Endothelial cell of umbilical vein (primary cell): ENCODE results near the gene LDLRAD3. TPM values are rescaled to one million over a fixed set of nuclear protein-coding genes. Genes with fewer than 3 reads are reported as not detected.

ENCODE experiments used
- BruUV-seq: library from RNA; stranded (reverse); fragments of 400-500 nt; replicated peaks from 2 replicates; lab custom pipeline; 2021; lab: Mats Ljungman, UMichigan
- CTCF ChIA-PET: fragments of 300-600, 350-600 bp; sonication (Branson Sonifier 250); formaldehyde crosslinking; loops from one replicate; lab custom pipeline; 2021; ENCODE audit warnings: antibody characterized with exemption, inconsistent platforms; lab: Charles Lee
- POLR2A ChIA-PET: fragments of 300-600, 350-600 bp; sonication (Branson Sonifier 250); formaldehyde crosslinking; loops from one replicate; lab custom pipeline; 2021; ENCODE audit warnings: antibody characterized with exemption, inconsistent platforms; lab: Charles Lee
- DNase-seq: peaks from one replicate; pipeline ENCODE4 v3.0.0-alpha.2; 2011; ENCODE audit warnings: low read depth, low spot score
- FAIRE-seq: peaks from 2 replicates; lab custom pipeline; 2011; peaks lifted over from hg19 to GRCh38; lab: Jason Lieb, UNC
- H2AFZ ChIP-seq: 2 replicates; pipeline ENCODE4 v1.6.0; 2012; ENCODE audit warnings: low read depth, low read length, control low read depth, inconsistent platforms
- H3K27ac ChIP-seq: 2 replicates; pipeline ENCODE4 v1.5.1; 2011; ENCODE audit warnings: low read depth, mild to moderate bottlenecking, control low read depth, low read length, moderate library complexity; ENCODE audit not compliant: insufficient read depth
- H3K27me3 ChIP-seq, 2 experiments: 2 replicates each; pipeline versions ENCODE4 v1.6.0 to v1.6.1; 2011; ENCODE audit warnings: low read length in 2 of 2, mixed read lengths in 1 of 2; ENCODE audit not compliant: control insufficient read depth in 2 of 2, insufficient read depth in 2 of 2
- H3K36me3 ChIP-seq, 2 experiments: 2 replicates in 1 of 2; 3 replicates in 1 of 2; pipeline ENCODE4 v1.5.1; 2011; ENCODE audit warnings: low read length in 2 of 2, mild to moderate bottlenecking in 1 of 2, moderate library complexity in 1 of 2; ENCODE audit not compliant: control insufficient read depth in 2 of 2, insufficient read depth in 2 of 2; ENCODE audit errors: extremely low read depth in 1 of 2
- H3K4me1 ChIP-seq: 3 replicates; pipeline ENCODE4 v1.5.1; 2011; ENCODE audit warnings: mild to moderate bottlenecking, low read length; ENCODE audit not compliant: control insufficient read depth, insufficient read depth; ENCODE audit errors: extremely low read depth
- H3K4me2 ChIP-seq: 2 replicates; pipeline ENCODE4 v1.6.1; 2011; ENCODE audit warnings: low read length, control low read depth, mixed read lengths; ENCODE audit not compliant: insufficient read depth
- H3K4me3 ChIP-seq, 3 experiments: fragments of 200-600 bp in 1 of 3; sonication (generic), shearing (Covaris generic) in 1 of 3; replicated peaks in 1 of 3; 2 replicates each; pipeline ENCODE4 v1.5.1; 2011 to 2016; ENCODE audit warnings: control low read depth in 3 of 3, low read length in 3 of 3, mild to moderate bottlenecking in 2 of 3, inconsistent platforms in 1 of 3, low read depth in 1 of 3, moderate library complexity in 1 of 3; ENCODE audit not compliant: insufficient read depth in 1 of 3
- H3K79me2 ChIP-seq: 2 replicates; pipeline ENCODE4 v1.6.0; 2012; ENCODE audit warnings: low read length, inconsistent platforms; ENCODE audit not compliant: control insufficient read depth, insufficient read depth
- H3K9ac ChIP-seq: replicated peaks from 2 replicates; pipeline ENCODE3; 2011; ENCODE audit warnings: low read length, control low read depth; ENCODE audit not compliant: insufficient read depth; ENCODE audit errors: extremely low read depth
- H3K9me1 ChIP-seq: replicated peaks from 3 replicates; pipeline ENCODE4 v1.6.0; 2011; ENCODE audit warnings: mild to moderate bottlenecking, low read length; ENCODE audit not compliant: control insufficient read depth, insufficient read depth; ENCODE audit errors: extremely low read depth
- H3K9me3 ChIP-seq: replicated peaks from 2 replicates; pipeline ENCODE4 v1.5.1; 2012; ENCODE audit warnings: low read length, inconsistent platforms; ENCODE audit not compliant: control insufficient read depth, insufficient read depth
- H4K20me1 ChIP-seq: replicated peaks from 2 replicates; pipeline ENCODE3; 2011; ENCODE audit warnings: mild to moderate bottlenecking, low read length; ENCODE audit not compliant: control insufficient read depth, insufficient read depth; ENCODE audit errors: extremely low read depth
- EZH2 ChIP-seq: IDR thresholded peaks from 2 replicates; pipeline ENCODE4 v1.6.1; 2012; ENCODE audit warnings: borderline replicate concordance, low read depth, mild to moderate bottlenecking, moderate library complexity, low read length, inconsistent platforms; ENCODE audit not compliant: severe bottlenecking
- FOS ChIP-seq: IDR thresholded peaks from 2 replicates; pipeline ENCODE4 v1.6.1; 2011; ENCODE audit warnings: mild to moderate bottlenecking, low read length, moderate library complexity, borderline replicate concordance; ENCODE audit not compliant: insufficient read depth
- GATA2 ChIP-seq: IDR thresholded peaks from 2 replicates; pipeline ENCODE4 v1.7.0; 2011; ENCODE audit warnings: low read depth, mild to moderate bottlenecking, moderate library complexity, mixed read lengths, low read length; ENCODE audit not compliant: insufficient read length, insufficient read depth
- JUN ChIP-seq: IDR thresholded peaks from 2 replicates; pipeline ENCODE4 v1.6.1; 2011; ENCODE audit warnings: borderline replicate concordance, low read depth; ENCODE audit not compliant: insufficient read length, insufficient read depth
- MYC ChIP-seq: IDR thresholded peaks from one replicate; pipeline ENCODE4 v1.6.1; 2011; ENCODE audit warnings: mild to moderate bottlenecking, low read depth, low read length
- POLR2A ChIP-seq: IDR thresholded peaks from 2 replicates; pipeline ENCODE4 v1.6.1; 2012; ENCODE audit warnings: low read depth, mild to moderate bottlenecking, control low read depth, low read length
- POLR2AphosphoS5 ChIP-seq: IDR thresholded peaks from 2 replicates; pipeline ENCODE4 v1.6.1; 2012; ENCODE audit warnings: low read depth, mild to moderate bottlenecking, control low read depth, low read length, moderate library complexity; ENCODE audit not compliant: insufficient read depth
- dilution Hi-C: fragments of 300-500 bp; cut with MboI; formaldehyde crosslinking; loops from one replicate; pipeline ENCODE4 v1.15.0; 2019; ENCODE audit warnings: low sequenced_read_pairs; ENCODE audit not compliant: extremely low pct_ligation_motif_present
- intact Hi-C: fragments of 100-400 bp; cut with micrococcal nuclease; formaldehyde crosslinking; loops from one replicate; pipeline ENCODE4 v1.10.0; 2022
- polyA plus RNA-seq, 4 experiments: library from polyadenylated mRNA; depleted of rRNA in 3 of 4; stranded (reverse) in 3 of 4; unstranded in 1 of 4; fragments of >200 nt; gene quantifications; 2 replicates each; pipeline versions ENCODE4 v1.2.1 to v1.2.3, GENCODE V29; 2011 to 2012; ENCODE audit warnings: missing spikeins in 1 of 4
- total RNA-seq: library from RNA; stranded (reverse); gene quantifications from 2 replicates; pipeline ENCODE4 v1.2.3, GENCODE V29; 2021
- TF ChIP-seq, protein P1 (sequence below): IDR thresholded peaks from 2 replicates; pipeline ENCODE4 v1.6.1; 2011; ENCODE audit not compliant: insufficient read depth, insufficient read length
- TF ChIP-seq, protein P2 (sequence below), 2 donors: IDR thresholded peaks; 1 replicate in 1 of 2; 2 replicates in 1 of 2; pipeline ENCODE4 v1.5.1; 2011; ENCODE audit warnings: low read length in 2 of 2, mild to moderate bottlenecking in 2 of 2, moderate library complexity in 2 of 2, control low read depth in 1 of 2, inconsistent platforms in 1 of 2, low read depth in 1 of 2; ENCODE audit not compliant: insufficient read depth in 1 of 2; ENCODE audit errors: extremely low read depth in 1 of 2

LDLRAD3 gene
- total and polyA plus RNA-seq, 2 donors (not counting 3 experiments of a cell fraction or from before 2014, with no cell fraction given), result 17.9 to 25.1 TPM

DNA sequence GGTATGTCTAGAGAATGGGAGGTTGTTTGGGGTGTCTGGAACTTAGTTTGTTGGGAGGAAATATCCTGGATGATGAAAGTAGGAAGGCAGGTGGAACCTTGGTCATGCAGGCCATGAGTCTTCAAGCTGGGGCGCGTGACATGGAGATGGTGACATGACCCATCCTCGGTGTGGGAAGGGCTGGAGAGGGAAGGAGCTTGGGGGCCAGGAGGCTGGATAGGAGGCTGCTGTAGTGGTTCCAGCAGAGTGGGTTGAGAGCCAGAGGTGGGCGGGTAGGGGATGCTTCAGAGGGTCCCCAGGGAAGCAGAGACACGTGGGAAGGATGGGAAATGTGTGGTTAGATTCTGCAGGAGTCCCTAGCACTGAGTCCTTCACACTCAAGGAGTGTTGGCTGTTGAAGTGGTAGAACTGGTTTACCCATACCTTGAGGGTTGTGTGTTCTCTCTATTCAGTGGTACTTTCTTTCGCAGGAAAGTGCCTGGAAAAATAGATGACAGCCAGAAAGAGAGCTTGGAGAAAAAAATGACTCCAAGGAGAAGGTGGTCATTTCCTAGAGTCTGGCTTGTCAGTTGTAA lies 56.8 kb downstream of the LDLRAD3 start:
- Histone ChIP-seq H3K9me1 (no peaks in the 10 kb centered on the region), H3K4me1 (peaks cover 15% of the 10 kb centered on the region), H2AFZ (no peak overlapping the region), H3K9ac (no peak overlapping the region), H3K9me3 (no peaks in the 10 kb centered on the region), H3K79me2 (peaks cover 4% of the 10 kb centered on the region), H3K27ac (no peak overlapping the region), H3K4me3 (no peak overlapping the region), H3K36me3 (no peaks in the 10 kb centered on the region), H3K4me2 (no peak overlapping the region), H4K20me1 (no peaks in the 10 kb centered on the region), H3K27me3 (no peaks in the 10 kb centered on the region)
- intact Hi-C loops, result loop anchor here (10.0 kb wide), 1 partner anchor 96 kb away; no protein-coding TSS in a partner anchor
- FAIRE-seq (no peak), DNase-seq (no peak)
- dilution Hi-C loops, result no loop called here
- ChIA-PET CTCF (interaction anchor here (1.3 to 3.3 kb wide), 4 partner anchors 10 to 179 kb away, joined by 3 to 41 read pairs (median 10); no protein-coding TSS in a partner anchor), POLR2A (no interaction called here)
- BruUV-seq, result no TSS peak
- no peak for TF ChIP-seq JUN
- TF ChIP-seq GATA2, result no peak
- TF ChIP-seq MYC, result no peak
- no peak for TF ChIP-seq POLR2AphosphoS5
- TF ChIP-seq, protein P1, sequence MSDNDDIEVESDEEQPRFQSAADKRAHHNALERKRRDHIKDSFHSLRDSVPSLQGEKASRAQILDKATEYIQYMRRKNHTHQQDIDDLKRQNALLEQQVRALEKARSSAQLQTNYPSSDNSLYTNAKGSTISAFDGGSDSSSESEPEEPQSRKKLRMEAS, result no peak
- TF ChIP-seq POLR2A, result no peak
- no peak for TF ChIP-seq EZH2
- TF ChIP-seq, protein P2, sequence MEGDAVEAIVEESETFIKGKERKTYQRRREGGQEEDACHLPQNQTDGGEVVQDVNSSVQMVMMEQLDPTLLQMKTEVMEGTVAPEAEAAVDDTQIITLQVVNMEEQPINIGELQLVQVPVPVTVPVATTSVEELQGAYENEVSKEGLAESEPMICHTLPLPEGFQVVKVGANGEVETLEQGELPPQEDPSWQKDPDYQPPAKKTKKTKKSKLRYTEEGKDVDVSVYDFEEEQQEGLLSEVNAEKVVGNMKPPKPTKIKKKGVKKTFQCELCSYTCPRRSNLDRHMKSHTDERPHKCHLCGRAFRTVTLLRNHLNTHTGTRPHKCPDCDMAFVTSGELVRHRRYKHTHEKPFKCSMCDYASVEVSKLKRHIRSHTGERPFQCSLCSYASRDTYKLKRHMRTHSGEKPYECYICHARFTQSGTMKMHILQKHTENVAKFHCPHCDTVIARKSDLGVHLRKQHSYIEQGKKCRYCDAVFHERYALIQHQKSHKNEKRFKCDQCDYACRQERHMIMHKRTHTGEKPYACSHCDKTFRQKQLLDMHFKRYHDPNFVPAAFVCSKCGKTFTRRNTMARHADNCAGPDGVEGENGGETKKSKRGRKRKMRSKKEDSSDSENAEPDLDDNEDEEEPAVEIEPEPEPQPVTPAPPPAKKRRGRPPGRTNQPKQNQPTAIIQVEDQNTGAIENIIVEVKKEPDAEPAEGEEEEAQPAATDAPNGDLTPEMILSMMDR (IDR thresholded peaks at IDR 0.05; ENCODE audit: extremely low read depth in 1 of 2, insufficient read depth in 1 of 2, low read depth in 1 of 2, low read length in 2 of 2), result no peak
- no peak for TF ChIP-seq FOS
